ENCODE measurements around the gene AFF2.

AFF2 gene

GRCh38 chrX:149013081-149013480 lies 512.7 kb downstream of the AFF2 start:
- no peak for DNase-seq (ENCODE audit: low spot score)

GRCh38 chrX:149021159-149021558 lies 520.7 kb downstream of the AFF2 start:
- DNase-seq (ENCODE audit: low spot score) = no peak

- no peak for DNase-seq (ENCODE audit: low spot score)
Observed at GRCh38 chrX:149022485-149022884, 522.1 kb downstream of the AFF2 start.

GRCh38 chrX:149032449-149032848 lies 532.0 kb downstream of the AFF2 start:
- DNase-seq (ENCODE audit: low spot score) = no peak

GRCh38 chrX:149036086-149036485 lies 535.7 kb downstream of the AFF2 start:
- DNase-seq (ENCODE audit: low spot score) = no peak

GRCh38 chrX:149037281-149037870 lies 537.0 kb downstream of the AFF2 start:
- DNase-seq (ENCODE audit: low spot score) = no peak

GRCh38 chrX:149039057-149039456 lies 538.6 kb downstream of the AFF2 start:
- DNase-seq (ENCODE audit: low spot score) = no peak

GRCh38 chrX:149040873-149041535 lies 540.6 kb downstream of the AFF2 start:
- no peak for DNase-seq (ENCODE audit: low spot score)

GRCh38 chrX:149043401-149043800 lies 543.0 kb downstream of the AFF2 start:
- no peak for DNase-seq (ENCODE audit: low spot score)

GRCh38 chrX:149044471-149044870 lies 544.1 kb downstream of the AFF2 start:
- DNase-seq (ENCODE audit: low spot score) = no peak

GRCh38 chrX:149045645-149046210 lies 545.3 kb downstream of the AFF2 start:
- no peak for DNase-seq (ENCODE audit: low spot score)
